Aorta (tissue), 5 donors: Measurements from ENCODE around the gene WASF3. TPM values are rescaled to one million over a fixed set of nuclear protein-coding genes. Genes with fewer than 3 reads are reported as not detected.

Experiments used
- ATAC-seq: fragments of 200-7000 bp; cut with Tn5 transposase; one replicate; pipeline ENCODE4 v1.9.1; 2022; ENCODE audit warnings: moderate library complexity; ENCODE audit not compliant: low FRiP score
- DNase-seq, 2 donors: peaks; one replicate each; pipeline ENCODE4 v3.0.0-alpha.2; 2020
- H3K27ac ChIP-seq, 2 donors: one replicate each; pipeline ENCODE4 v1.5.1; 2013; ENCODE audit warnings: low read length in 2 of 2, mild to moderate bottlenecking in 2 of 2, moderate library complexity in 2 of 2, control low read depth in 1 of 2, inconsistent platforms in 1 of 2, low read depth in 1 of 2
- H3K27me3 ChIP-seq, 2 donors: one replicate each; pipeline ENCODE4 v1.6.1; 2013; ENCODE audit warnings: control low read depth in 1 of 2, low read length in 1 of 2, mild to moderate bottlenecking in 1 of 2, moderate library complexity in 1 of 2; ENCODE audit not compliant: insufficient read depth in 2 of 2, control insufficient read depth in 1 of 2
- H3K36me3 ChIP-seq, 2 donors: one replicate each; pipeline ENCODE4 v1.6.1; 2013; ENCODE audit warnings: control low read depth in 1 of 2, low read length in 1 of 2, mild to moderate bottlenecking in 1 of 2; ENCODE audit not compliant: insufficient read depth in 2 of 2, control insufficient read depth in 1 of 2
- H3K4me1 ChIP-seq, 2 donors: one replicate each; pipeline ENCODE4 v1.6.1; 2013; ENCODE audit warnings: low read length in 2 of 2, control low read depth in 1 of 2, mild to moderate bottlenecking in 1 of 2, moderate library complexity in 1 of 2; ENCODE audit not compliant: insufficient read depth in 2 of 2, control insufficient read depth in 1 of 2
- H3K4me3 ChIP-seq, 2 donors: one replicate each; pipeline ENCODE4 v1.5.1; 2013; ENCODE audit warnings: low read length in 2 of 2, control low read depth in 1 of 2, mild to moderate bottlenecking in 1 of 2
- H3K9me3 ChIP-seq: one replicate; pipeline ENCODE4 v1.6.1; 2013; ENCODE audit warnings: mild to moderate bottlenecking, low read length; ENCODE audit not compliant: control insufficient read depth
- WGBS, 2 donors: extraction: QIAGEN DNeasy Blood & Tissue Kit; methylation state at CpG; one replicate each; pipeline ENCODE4 v1.1.7; 2013; 5-methylcytosine and 5-hydroxymethylcytosine counted together
- intact Hi-C, 2 donors: fragments of 100-400 bp; cut with DNase I; formaldehyde crosslinking; loops; one replicate each; pipeline versions ENCODE4 v1.14.2 to v1.15.0; 2022
- polyA plus RNA-seq, 2 donors: library from polyadenylated mRNA; stranded (reverse); fragments of 200-250 nt; gene quantifications; one replicate each; pipeline ENCODE4 v1.2.3, GENCODE V29; 2013
- total RNA-seq, 2 donors: library from RNA; stranded (reverse); fragmentation: NEBNext Ultra II Directional; extraction: Animal tissue kit (Norgen Biotek cat#: 25700); gene quantifications; one replicate each; pipeline ENCODE4 v1.2.1, GENCODE V29; 2021
- donor health status: healthy with polysubstance abuse.
- donor health status: Bipolar disorder and iron deficiency.
- donor health status: DM: no; HTN: no; CAD: no.
- donor health status: DM: no; HTN: no; CAD: no.
- donor health status: DM: yes; HTN: yes; CAD: no.

The WASF3 gene
- total and polyA plus RNA-seq, 4 donors: 5.4 to 27.1 (median 17.6) TPM

GRCh38 chr13:26540334-26540733 lies 17.1 kb upstream of the WASF3 start:
- 15 to 34% methylated on average over 3 of the region's 3 CpGs for WGBS, 2 donors
- ATAC-seq (no peak), DNase-seq (no peak)
- H3K27ac ChIP-seq: no peak overlapping the region
- H3K4me3 ChIP-seq: no peak overlapping the region
- H3K27me3 ChIP-seq: peaks cover 0 to 1% of the 10 kb centered on the region in 2 donors
- intact Hi-C loops: no loop called here
- H3K9me3 ChIP-seq: no peaks in the 10 kb centered on the region
- H3K4me1 ChIP-seq: no peaks in the 10 kb centered on the region
- H3K36me3 ChIP-seq: no peaks in the 10 kb centered on the region

DNA sequence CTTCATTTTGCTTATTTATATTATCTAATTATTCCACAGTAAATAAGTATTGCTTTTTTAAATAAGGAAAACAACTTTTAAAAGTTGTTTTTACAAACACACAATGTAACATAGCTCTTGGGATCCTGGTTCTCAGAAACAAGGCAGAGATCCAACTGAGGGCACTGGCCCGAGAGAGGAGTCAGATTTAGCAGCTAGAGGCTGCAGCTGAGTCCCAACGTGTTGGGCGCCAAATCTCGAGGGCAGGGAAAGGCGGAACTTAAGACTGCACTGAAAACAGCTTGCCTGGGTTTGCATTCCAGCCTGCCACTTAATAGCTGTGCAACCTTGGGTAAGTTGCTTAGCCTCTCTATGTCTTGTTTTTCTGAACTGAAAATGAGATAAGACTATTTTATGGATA lies 16.4 kb upstream of the WASF3 start:
- ATAC-seq (no peak), DNase-seq (no peak)
- Histone ChIP-seq H3K36me3 (no peaks in the 10 kb centered on the region), H3K9me3 (no peaks in the 10 kb centered on the region), H3K27me3 (peaks cover 0 to 1% of the 10 kb centered on the region in 2 donors), H3K4me3 (no peak overlapping the region), H3K27ac (no peak overlapping the region), H3K4me1 (no peaks in the 10 kb centered on the region)
- WGBS, 2 donors: 35 to 59% methylated on average over 5 of the region's 5 CpGs
- intact Hi-C loops: no loop called here

DNA sequence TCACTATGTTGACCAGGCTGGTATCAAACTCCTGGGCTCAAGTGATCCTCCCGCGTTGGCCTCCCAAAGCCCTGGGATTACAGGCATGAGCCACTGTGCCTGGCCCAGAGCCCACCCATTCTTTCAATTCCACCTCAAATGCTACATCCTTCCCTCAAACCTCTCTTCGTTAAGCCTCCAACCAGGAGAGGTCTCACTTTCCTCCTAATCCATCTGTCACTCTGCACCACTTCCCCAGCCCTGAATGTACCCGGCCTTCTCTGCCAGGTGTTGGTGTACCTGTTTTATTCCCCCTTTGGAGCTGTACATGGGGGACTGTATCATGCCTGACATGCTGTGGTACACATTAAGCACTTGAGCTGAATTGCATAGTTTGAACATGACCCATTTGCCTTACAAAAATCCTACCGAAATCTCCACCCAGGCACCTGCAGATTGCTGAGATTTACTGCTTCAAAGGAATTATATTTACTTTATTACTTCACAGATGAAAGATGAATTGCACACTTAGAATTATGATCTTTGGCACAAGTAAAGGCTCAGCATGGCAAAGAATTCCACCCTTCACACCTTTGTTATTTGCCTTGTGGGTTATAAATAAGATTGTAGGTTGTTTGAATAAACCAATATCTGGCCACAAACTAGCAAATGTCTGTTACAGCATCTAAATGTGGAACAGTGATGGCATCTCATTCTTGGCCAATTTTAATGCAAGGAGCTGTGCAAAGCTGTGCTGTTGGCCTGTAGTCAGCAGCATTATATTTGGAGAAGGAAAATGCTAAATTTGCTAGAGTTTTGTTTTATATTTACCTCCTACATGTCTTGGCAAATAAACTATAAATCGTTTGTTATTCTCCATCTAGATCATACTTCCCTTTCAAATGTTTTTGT lies 15.6 kb upstream of the WASF3 start:
- ATAC-seq: no peak
- intact Hi-C loops: no loop called here

DNA sequence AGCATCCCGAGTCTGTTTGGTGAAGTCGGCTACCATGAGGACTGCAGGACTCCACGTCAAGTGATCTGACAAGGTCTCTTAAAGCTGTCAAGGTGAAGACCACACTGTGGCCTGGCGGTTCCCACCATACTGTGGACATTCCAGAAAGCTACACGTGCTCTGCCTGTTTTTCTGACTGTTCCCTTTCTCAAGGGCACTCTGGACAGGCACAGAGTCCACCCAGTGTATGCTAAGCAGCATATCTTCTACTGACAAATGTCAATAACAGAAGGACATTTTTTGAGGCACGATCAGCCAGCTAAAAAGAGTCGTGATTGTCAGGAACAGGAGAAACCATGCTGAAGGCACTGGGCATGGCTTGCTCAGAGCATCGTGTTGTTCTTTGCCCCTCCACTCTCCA lies 12.8 kb upstream of the WASF3 start:
- DNase-seq: no peak
- Histone ChIP-seq H3K9me3 (no peaks in the 10 kb centered on the region), H3K27me3 (peaks cover 0 to 4% of the 10 kb centered on the region in 2 donors), H3K4me1 (no peaks in the 10 kb centered on the region), H3K36me3 (no peaks in the 10 kb centered on the region), H3K27ac (no peak overlapping the region), H3K4me3 (no peak overlapping the region)
- intact Hi-C loops: no loop called here
- WGBS, 2 donors: 72 to 75% methylated on average over 8 of the region's 8 CpGs
- no peak for ATAC-seq

More for the DNA sequence above, 15.6 kb upstream of the WASF3 start:
- 68 to 72% methylated on average over 6 of the region's 6 CpGs for WGBS, 2 donors
- Histone ChIP-seq H3K9me3 (no peaks in the 10 kb centered on the region), H3K4me3 (no peak overlapping the region), H3K27ac (no peak overlapping the region), H3K4me1 (no peaks in the 10 kb centered on the region), H3K27me3 (peaks cover 0 to 1% of the 10 kb centered on the region in 2 donors), H3K36me3 (no peaks in the 10 kb centered on the region)
- no peak for DNase-seq

GRCh38 chr13:26548205-26548765 lies 9.2 kb upstream of the WASF3 start:
- Histone ChIP-seq H3K36me3 (no peaks in the 10 kb centered on the region), H3K27me3 (peaks cover 0 to 4% of the 10 kb centered on the region in 2 donors), H3K4me1 (no peaks in the 10 kb centered on the region), H3K4me3 (no peak overlapping the region), H3K9me3 (no peaks in the 10 kb centered on the region), H3K27ac (no peak overlapping the region)
- intact Hi-C loops: no loop called here
- WGBS, 2 donors: 29 to 38% methylated on average over 5 of the region's 5 CpGs
- ATAC-seq (no peak), DNase-seq (no peak)

DNA sequence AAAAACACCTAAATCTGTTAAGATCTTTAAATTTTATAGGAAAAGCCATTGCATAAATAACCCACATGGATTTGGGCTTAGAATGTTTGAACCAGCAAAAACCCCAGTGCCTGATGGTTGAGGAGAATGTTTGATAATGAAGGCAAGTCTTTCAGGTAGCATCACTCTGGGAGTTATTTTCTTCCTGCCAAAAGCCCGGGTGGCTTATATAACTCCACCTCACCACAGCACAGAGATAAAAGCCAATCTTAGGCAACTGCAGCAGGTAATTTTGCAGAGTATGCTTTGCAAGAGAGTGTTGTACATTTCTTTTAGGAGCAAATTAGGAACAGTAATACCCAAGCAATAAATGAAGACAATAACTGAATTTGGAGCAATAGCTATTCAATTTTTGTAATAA lies 7.8 kb upstream of the WASF3 start:
- ATAC-seq (no peak), DNase-seq (no peak)
- H3K27me3 ChIP-seq: peaks cover 0 to 4% of the 10 kb centered on the region in 2 donors
- no peaks in the 10 kb centered on the region for H3K9me3 ChIP-seq
- H3K4me1 ChIP-seq: no peaks in the 10 kb centered on the region
- no peak overlapping the region for H3K4me3 ChIP-seq
- WGBS, 2 donors: 14 to 25% methylated on average over 1 of the region's 1 CpG
- H3K27ac ChIP-seq: no peak overlapping the region
- no peaks in the 10 kb centered on the region for H3K36me3 ChIP-seq
- intact Hi-C loops: no loop called here

GRCh38 chr13:26551255-26551860 lies 6.1 kb upstream of the WASF3 start:
- intact Hi-C loops: no loop called here
- H3K27me3 ChIP-seq: peaks cover 0 to 4% of the 10 kb centered on the region in 2 donors
- DNase-seq: no peak

DNA sequence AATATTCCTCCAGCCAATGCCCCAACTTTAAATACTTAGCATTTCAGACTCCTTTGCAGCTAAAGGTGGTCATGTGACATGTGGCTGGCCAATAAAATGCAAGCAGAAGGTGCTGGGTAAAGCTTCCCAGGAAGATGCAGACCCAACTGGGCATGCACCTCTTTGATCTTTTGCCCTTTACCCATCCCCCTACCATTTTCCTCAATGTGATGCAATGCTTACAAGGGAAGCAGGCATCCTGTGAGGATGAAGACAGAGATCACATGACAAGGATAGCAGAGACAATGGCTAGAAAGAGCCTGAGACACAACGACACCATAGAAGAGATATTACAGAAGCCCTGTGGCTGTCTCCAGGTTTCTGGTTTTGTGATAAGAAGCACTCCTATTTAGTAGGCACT lies 2.1 kb upstream of the WASF3 start:
- H3K4me1 ChIP-seq: no peaks in the 10 kb centered on the region
- H3K27ac ChIP-seq: no peak overlapping the region
- intact Hi-C loops: no loop called here
- ATAC-seq (no peak), DNase-seq (no peak)
- no peaks in the 10 kb centered on the region for H3K9me3 ChIP-seq
- no peaks in the 10 kb centered on the region for H3K36me3 ChIP-seq
- H3K27me3 ChIP-seq: no peaks in the 10 kb centered on the region
- 73 to 76% methylated on average over 1 of the region's 1 CpG for WGBS, 2 donors
- no peak overlapping the region for H3K4me3 ChIP-seq

More at GRCh38 chr13:26551255-26551860, 6.1 kb upstream of the WASF3 start:
- no peak for ATAC-seq
- Histone ChIP-seq H3K4me3 (no peak overlapping the region), H3K4me1 (no peaks in the 10 kb centered on the region), H3K9me3 (no peaks in the 10 kb centered on the region), H3K36me3 (no peaks in the 10 kb centered on the region), H3K27ac (no peak overlapping the region)
- 74 to 76% methylated on average over 6 of the region's 6 CpGs for WGBS, 2 donors
